DND-41 (cell line): ENCODE results near the gene HELZ.

ENCODE experiments used
- ATAC-seq: fragments of 200-7000 bp; cut with Tn5 transposase; 3 replicates; pipeline ENCODE4 v1.9.1; 2021; ENCODE audit warnings: low read depth; ENCODE audit not compliant: insufficient read depth
- DNase-seq: peaks from one replicate; pipeline ENCODE4 v3.0.0-alpha.2; 2020
- H2AFZ ChIP-seq: 2 replicates; pipeline ENCODE4 v1.6.0; 2012; ENCODE audit warnings: low read depth, low read length
- H3K27ac ChIP-seq: 2 replicates; pipeline ENCODE4 v1.5.1; 2012; ENCODE audit warnings: low read length, inconsistent platforms
- H3K27me3 ChIP-seq: fragments of 200-600 bp; sonication (generic); 2 replicates; pipeline ENCODE4 v1.6.0; 2012; ENCODE audit warnings: low read length, mild to moderate bottlenecking, inconsistent platforms; ENCODE audit not compliant: insufficient read depth, poor library complexity
- H3K36me3 ChIP-seq: 2 replicates; pipeline ENCODE4 v1.5.1; 2012; ENCODE audit warnings: low read length, inconsistent platforms; ENCODE audit not compliant: insufficient read depth
- H3K4me1 ChIP-seq: 2 replicates; pipeline ENCODE4 v1.5.1; 2012; ENCODE audit warnings: mild to moderate bottlenecking, low read length; ENCODE audit not compliant: insufficient read depth
- H3K4me2 ChIP-seq: 2 replicates; pipeline ENCODE4 v1.6.0; 2012; ENCODE audit warnings: mild to moderate bottlenecking, moderate library complexity, low read length, inconsistent platforms; ENCODE audit not compliant: insufficient read depth
- H3K4me3 ChIP-seq, 2 experiments: fragments of 200-600 bp in 1 of 2; shearing (Covaris generic) in 1 of 2; 2 replicates each; pipeline ENCODE4 v1.5.1; 2012 to 2016; ENCODE audit warnings: inconsistent platforms in 2 of 2, low read length in 2 of 2, mild to moderate bottlenecking in 2 of 2, low read depth in 1 of 2, moderate library complexity in 1 of 2
- H3K79me2 ChIP-seq: 2 replicates; pipeline ENCODE4 v1.6.0; 2012; ENCODE audit warnings: low read length, inconsistent platforms; ENCODE audit not compliant: insufficient read depth
- H3K9ac ChIP-seq: 2 replicates; pipeline ENCODE4 v1.6.0; 2012; ENCODE audit warnings: low read depth, mild to moderate bottlenecking, inconsistent platforms, low read length, moderate library complexity
- H3K9me3 ChIP-seq: 2 replicates; pipeline ENCODE4 v1.5.1; 2012; ENCODE audit warnings: low read length, moderate library complexity, mild to moderate bottlenecking, inconsistent platforms; ENCODE audit not compliant: insufficient read depth, severe bottlenecking
- H4K20me1 ChIP-seq: 2 replicates; pipeline ENCODE4 v1.6.0; 2012; ENCODE audit warnings: low read length; ENCODE audit not compliant: insufficient read depth
- CTCF ChIP-seq: IDR thresholded peaks from 2 replicates; pipeline ENCODE4 v1.5.1; 2012; ENCODE audit warnings: borderline replicate concordance, low read length, moderate library complexity, mild to moderate bottlenecking; ENCODE audit not compliant: poor library complexity, severe bottlenecking; ENCODE audit errors: extremely low read depth
- EZH2 ChIP-seq: IDR thresholded peaks from 3 replicates; pipeline ENCODE4 v1.6.1; 2012; ENCODE audit warnings: borderline replicate concordance, low read depth, mild to moderate bottlenecking, moderate library complexity, low read length, inconsistent platforms; ENCODE audit not compliant: severe bottlenecking

Gene HELZ

DNA sequence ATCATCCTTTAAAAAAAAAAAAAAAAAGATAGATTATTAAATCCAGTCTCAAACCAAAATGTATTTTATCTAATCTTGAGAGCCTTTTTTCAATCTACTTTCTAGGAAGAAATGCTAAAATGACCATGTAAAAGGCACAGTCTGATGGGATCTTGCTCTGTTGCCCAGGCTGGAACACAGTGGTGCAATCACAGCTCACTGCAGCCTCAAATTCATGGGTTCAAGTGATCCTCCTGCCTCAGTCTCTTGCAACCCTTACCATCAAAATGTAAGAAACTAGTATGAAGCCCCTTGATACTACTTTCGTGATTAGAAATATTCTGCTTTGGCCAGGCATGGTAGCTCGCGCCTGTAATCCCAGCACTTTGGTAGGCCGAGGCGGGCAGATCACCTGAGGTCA lies 70.8 kb downstream of the HELZ start:
- Histone ChIP-seq H3K4me1 (no peaks in the 10 kb centered on the region), H3K27me3 (no peaks in the 10 kb centered on the region), H3K9ac (no peak overlapping the region), H2AFZ (no peak overlapping the region), H3K36me3 (peaks cover 63% of the 10 kb centered on the region), H3K27ac (no peak overlapping the region), H4K20me1 (peaks cover 1% of the 10 kb centered on the region; the same call in 1 of the 2 replicates), H3K9me3 (no peaks in the 10 kb centered on the region), H3K79me2 (no peaks in the 10 kb centered on the region; the same call in 1 of the 2 replicates), H3K4me3 (no peak overlapping the region), H3K4me2 (no peak overlapping the region)
- TF ChIP-seq EZH2 (no peak), CTCF (no peak)
- DNase-seq (no peak), ATAC-seq (no peak)

- Histone ChIP-seq H3K4me3 (no peak overlapping the region), H3K79me2 (no peaks in the 10 kb centered on the region; the same call in 1 of the 2 replicates), H3K4me2 (no peak overlapping the region), H3K27me3 (no peaks in the 10 kb centered on the region), H2AFZ (no peak overlapping the region), H3K9me3 (no peaks in the 10 kb centered on the region), H3K36me3 (peaks cover 58% of the 10 kb centered on the region), H3K4me1 (no peaks in the 10 kb centered on the region), H3K27ac (no peak overlapping the region), H4K20me1 (peaks cover 2% of the 10 kb centered on the region; the same call in 1 of the 2 replicates), H3K9ac (no peak overlapping the region)
- TF ChIP-seq CTCF (no peak), EZH2 (no peak)
- DNase-seq (no peak), ATAC-seq (no peak)
Measured at GRCh38 chr17:67171560-67171959, 73.4 kb downstream of the HELZ start.

GRCh38 chr17:67168496-67168895 lies 76.5 kb downstream of the HELZ start:
- no peak for DNase-seq
- H3K27me3 ChIP-seq = no peaks in the 10 kb centered on the region
- no peak overlapping the region for H3K27ac ChIP-seq
- TF ChIP-seq EZH2 (no peak), CTCF (no peak)
- H3K4me3 ChIP-seq = no peak overlapping the region
- no peaks in the 10 kb centered on the region for H3K4me1 ChIP-seq
- peaks cover 66% of the 10 kb centered on the region for H3K36me3 ChIP-seq
- H3K79me2 ChIP-seq = no peaks in the 10 kb centered on the region
- H2AFZ ChIP-seq = no peak overlapping the region
- H4K20me1 ChIP-seq = peaks cover 2% of the 10 kb centered on the region; the same call in 1 of the 2 replicates
- no peak overlapping the region for H3K9ac ChIP-seq
- H3K4me2 ChIP-seq = no peak overlapping the region
- no peaks in the 10 kb centered on the region for H3K9me3 ChIP-seq
- no peak for ATAC-seq

- Histone ChIP-seq H3K4me1 (no peaks in the 10 kb centered on the region), H4K20me1 (peaks cover 2% of the 10 kb centered on the region; the same call in 1 of the 2 replicates), H3K36me3 (peaks cover 71% of the 10 kb centered on the region), H2AFZ (no peak overlapping the region), H3K9me3 (no peaks in the 10 kb centered on the region), H3K27me3 (no peaks in the 10 kb centered on the region), H3K4me3 (no peak overlapping the region), H3K9ac (no peak overlapping the region), H3K79me2 (no peaks in the 10 kb centered on the region), H3K4me2 (no peak overlapping the region), H3K27ac (no peak overlapping the region)
- ATAC-seq (no peak), DNase-seq (no peak)
- TF ChIP-seq CTCF = no peak
- no peak for TF ChIP-seq EZH2
Measured at GRCh38 chr17:67165201-67165600, 79.8 kb downstream of the HELZ start.
